LNCaP clone FGC (cell line): ENCODE measurements around the gene ZNF584.
A peak's percentile ranks its signal among the peaks of the same experiment; 100 is the strongest.
"Not testable (repeated sequence)": the region's sequence is repeated elsewhere in the genome, so short reads cannot be mapped to it uniquely, and the experiment has no call there.

Experiments
- DNase-seq: peaks from one replicate; pipeline ENCODE4 v3.0.0-alpha.2; 2011; ENCODE audit warnings: low read depth
- H3K4me3 ChIP-seq: 2 replicates; pipeline ENCODE4 v1.5.1; 2011; ENCODE audit warnings: mild to moderate bottlenecking, low read depth, low read length, control low read depth
- TF ChIP-seq, protein P1 (sequence below): IDR thresholded peaks from 2 replicates; pipeline ENCODE4 v1.5.1; 2012; ENCODE audit warnings: mild to moderate bottlenecking; ENCODE audit not compliant: control insufficient read depth, insufficient read depth; ENCODE audit errors: extremely low read depth

The ZNF584 gene

DNA sequence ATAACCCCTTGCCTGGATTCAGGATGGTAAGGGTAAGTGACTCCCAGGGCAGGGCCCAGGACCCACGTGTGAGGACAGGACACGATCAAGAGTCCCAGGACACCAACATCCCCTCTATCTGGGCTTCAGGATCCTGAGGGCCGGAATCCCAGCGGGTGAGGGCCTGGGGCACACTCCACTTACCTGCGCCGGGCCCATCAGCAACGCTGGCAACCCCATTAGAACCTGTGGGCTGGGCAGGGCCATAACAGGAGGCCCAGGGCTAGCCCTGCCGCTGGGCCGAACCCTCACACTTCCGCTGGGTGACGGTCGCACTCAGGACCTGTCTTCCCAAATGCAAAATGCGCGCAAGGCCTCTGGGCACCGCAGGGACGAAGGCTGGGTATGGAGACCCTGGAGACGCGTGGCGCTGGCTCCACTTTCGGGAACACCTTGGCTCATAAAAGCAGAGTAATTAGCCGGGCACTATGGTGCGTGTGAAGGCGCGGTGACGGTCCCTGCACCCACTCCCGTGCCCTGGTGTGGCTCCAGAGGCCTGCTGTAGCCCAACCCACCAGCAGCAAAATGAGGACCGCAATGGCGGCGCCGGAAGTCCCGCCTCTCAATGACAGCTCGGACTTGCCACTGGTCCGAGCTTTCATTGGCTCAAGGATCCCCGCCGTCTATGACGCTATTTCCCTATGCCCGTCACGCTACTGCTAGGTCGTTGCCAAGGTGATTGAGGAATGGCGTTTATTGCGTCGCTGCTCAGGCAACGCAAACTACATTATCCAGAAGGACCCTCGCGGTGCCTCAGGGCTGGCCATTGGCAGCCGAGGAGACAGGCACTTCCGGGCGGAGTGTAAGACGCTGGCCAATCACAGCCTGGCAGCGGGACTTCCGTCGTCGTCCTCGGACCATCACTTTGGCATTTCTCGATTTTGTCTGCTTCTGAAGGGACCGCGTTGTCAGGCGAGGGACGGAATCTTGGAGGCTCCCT is 31.4 kb downstream of the ZNF584 start, which contains the start of gene ZNF132:
Gene ZNF132 (minus strand): TSS at position 578 of the 979 bp plus-strand sequence. CDS start 332 bp downstream, at position 246.
- peak within 1 kb of the TSS; percentile 86 for H3K4me3 ChIP-seq
- TF ChIP-seq, protein P1, sequence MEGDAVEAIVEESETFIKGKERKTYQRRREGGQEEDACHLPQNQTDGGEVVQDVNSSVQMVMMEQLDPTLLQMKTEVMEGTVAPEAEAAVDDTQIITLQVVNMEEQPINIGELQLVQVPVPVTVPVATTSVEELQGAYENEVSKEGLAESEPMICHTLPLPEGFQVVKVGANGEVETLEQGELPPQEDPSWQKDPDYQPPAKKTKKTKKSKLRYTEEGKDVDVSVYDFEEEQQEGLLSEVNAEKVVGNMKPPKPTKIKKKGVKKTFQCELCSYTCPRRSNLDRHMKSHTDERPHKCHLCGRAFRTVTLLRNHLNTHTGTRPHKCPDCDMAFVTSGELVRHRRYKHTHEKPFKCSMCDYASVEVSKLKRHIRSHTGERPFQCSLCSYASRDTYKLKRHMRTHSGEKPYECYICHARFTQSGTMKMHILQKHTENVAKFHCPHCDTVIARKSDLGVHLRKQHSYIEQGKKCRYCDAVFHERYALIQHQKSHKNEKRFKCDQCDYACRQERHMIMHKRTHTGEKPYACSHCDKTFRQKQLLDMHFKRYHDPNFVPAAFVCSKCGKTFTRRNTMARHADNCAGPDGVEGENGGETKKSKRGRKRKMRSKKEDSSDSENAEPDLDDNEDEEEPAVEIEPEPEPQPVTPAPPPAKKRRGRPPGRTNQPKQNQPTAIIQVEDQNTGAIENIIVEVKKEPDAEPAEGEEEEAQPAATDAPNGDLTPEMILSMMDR: no peak
- DNase-seq: peak; percentile 99

DNA sequence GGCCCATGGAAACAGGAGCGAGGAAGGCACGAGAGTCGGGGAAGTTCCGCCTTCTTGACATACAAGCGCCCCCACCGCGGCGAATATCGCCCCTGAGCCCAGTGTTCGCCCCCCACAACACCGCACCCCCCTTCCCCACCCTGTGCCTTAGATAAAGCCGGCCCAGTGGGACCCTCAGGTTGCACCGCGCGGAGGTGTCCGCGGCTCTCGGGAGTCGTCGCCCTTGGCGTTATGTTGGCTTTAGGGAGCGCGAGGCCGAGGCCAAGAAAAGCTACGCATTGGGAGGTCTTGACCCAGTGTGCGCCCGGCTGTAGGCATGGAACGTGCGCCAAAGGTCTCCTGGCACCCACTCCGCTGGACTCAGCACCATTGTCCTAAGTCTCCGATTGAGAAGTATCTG is 32.1 kb downstream of the ZNF584 start:
- no peak for DNase-seq
- peak overlapping the region; percentile 86 for H3K4me3 ChIP-seq
- TF ChIP-seq, protein P1: no peak

DNA sequence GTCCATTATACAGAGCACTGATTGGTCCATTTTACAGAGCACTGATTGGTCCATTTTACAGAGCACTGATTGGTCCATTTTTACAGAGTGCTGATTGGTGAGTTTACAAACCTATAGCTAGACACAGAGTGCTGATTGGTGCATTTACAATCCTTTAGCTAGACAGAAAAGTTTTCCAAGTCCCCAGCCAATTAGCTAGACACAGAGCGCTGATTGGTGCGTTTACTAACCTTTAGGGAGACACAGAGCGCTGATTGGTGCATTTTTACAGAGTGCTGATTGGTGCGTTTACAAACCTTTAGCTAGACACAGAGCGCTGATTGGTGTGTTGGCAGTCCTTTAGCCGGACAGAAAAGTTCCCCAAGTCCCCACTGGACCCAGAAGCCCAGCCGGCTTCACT is 34.5 kb downstream of the ZNF584 start:
- DNase-seq, H3K4me3 ChIP-seq: not testable (repeated sequence)

DNA sequence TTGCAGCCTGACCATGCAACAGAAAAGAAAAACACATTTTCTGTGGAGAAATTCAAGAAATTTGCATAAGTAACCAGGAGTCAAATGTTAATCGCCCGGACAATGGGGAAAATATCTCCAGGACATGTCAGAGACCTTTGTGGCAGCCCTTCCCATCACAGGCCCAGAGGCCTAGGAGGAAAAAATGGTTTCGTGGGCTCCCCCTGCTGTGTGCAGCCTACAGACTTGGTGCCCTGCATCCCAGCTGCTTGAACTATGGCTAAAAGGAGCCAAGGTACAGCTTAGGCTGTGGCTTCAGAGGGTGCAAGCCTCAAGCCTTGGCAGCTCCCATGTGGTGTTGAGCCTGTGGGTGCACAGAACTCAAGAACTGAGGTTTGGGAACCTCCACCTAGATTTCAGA is 40.4 kb downstream of the ZNF584 start:
- DNase-seq, H3K4me3 ChIP-seq: not testable (repeated sequence)

DNA sequence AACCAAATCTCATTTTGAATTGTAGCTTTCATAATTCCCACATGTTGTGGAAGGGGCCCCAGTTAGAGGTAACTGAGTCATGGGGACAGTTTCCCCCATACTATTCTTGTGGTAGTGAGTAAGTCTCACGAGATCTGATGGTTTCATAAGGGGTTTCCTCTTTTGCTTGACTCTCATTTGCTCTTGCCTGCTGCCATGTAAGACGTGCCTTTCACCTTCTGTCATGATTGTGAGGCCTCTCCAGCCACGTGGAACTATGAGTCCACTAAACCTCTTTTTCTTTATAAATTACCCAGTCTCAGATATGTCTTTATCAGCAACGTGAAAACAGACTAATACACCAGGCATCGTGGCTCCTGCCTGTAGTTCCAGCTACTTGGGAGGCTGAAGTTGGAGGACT is 41.5 kb downstream of the ZNF584 start:
- not testable (repeated sequence) for DNase-seq, H3K4me3 ChIP-seq

DNA sequence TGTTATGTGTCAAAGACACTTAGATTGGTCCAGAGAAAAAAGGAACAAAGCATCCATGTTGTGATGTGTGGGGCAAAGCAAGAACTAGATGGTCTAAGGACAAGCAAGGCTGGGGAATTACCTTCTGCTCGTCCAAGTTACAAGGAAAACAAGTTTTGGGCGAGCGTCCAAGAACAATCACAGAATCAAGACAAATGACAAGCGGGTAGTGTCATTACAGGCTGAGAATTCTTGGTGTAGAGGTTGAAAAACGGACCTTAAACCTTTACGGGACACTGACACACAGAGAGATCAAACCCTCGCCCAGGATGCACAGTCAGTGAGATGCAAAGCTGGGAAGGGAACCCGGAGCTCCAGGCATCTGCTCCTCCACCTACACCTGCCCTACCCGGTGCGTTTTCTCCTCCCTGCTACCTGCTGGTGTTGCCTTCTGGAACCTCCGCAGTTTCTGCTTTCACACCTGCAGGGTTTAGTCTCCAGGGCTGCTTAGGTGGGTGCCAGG is 42.5 kb downstream of the ZNF584 start:
- TF ChIP-seq, protein P1: no peak
- peak; percentile 66 for DNase-seq
- H3K4me3 ChIP-seq: peak overlapping the region; percentile 79

DNA sequence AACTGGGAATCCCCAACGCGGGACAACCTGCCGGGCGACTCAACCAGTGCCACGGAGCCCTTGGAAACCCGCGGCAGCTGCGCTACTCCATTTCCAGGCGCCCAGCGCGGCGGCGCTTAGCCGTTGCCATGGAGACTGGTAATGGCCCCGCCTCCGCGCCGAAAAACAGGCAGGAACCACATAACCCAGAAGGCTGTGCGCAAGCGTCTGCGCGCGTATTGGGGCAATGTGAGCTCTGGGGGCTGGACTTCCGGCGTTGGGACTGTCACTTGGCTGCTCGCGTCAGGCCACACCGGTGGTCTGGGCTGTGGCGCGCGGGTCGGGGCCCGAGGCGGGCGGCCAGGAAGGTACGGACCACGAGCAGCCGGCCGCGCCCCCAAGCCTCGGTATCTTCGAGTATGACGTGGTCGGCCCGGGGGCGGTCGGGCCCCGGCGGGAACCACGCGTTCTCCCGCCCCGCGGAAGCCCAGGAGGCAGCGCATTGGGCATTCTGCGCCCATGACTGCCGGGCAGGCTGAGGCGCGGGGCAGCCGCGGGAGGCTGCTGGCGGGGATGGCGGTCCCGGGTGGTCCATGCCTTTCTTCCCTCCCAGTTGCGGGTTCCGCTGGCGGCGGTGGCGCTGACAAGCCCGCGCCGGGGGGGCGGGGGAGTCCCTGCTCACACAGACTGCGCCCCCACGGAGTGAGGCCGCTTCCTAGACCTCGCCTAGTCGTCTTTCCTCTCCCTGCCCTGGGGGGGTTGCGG is 43.1 kb downstream of the ZNF584 start, which contains the start of gene ZNF324B:
Gene ZNF324B (plus strand): TSS at position 265 of the 744 bp plus-strand sequence. CDS start 2,080 bp downstream, outside the sequence.
- DNase-seq: peak; percentile 87
- TF ChIP-seq, protein P1: 0 out of 2 replicates have a peak, but pooled peaks have one; percentile 1
- peak within 1 kb of the TSS; percentile 79 for H3K4me3 ChIP-seq

DNA sequence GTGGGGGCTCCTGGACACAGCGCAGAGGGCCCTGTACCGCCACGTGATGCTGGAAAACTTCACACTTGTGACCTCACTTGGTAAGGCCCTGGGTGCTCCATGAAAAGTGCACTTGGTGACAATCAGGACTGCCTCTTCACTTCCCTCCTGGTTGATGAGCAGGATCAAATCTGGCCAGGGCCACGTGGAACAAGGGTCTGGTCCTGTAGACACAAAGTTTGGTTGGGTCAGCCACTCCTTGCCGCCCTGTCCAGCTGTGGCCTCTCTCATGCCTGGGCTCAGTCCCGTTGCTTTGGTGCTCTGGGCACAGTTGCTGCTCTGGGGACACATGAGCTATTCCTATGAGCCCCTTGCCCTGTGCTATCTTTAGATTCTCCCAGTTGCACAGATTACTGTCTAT is 45.3 kb downstream of the ZNF584 start:
- DNase-seq: no peak
- H3K4me3 ChIP-seq: no peak overlapping the region
- TF ChIP-seq, protein P1: no peak
